Glomerular endothelial cell (primary cell): ENCODE results near the gene CSNK1D. TPM values are rescaled to one million over a fixed set of nuclear protein-coding genes. Genes with fewer than 3 reads are reported as not detected.

Experiments
- DNase-seq: peaks from one replicate; pipeline ENCODE4 v3.0.0-alpha.2; 2011; ENCODE audit warnings: low read depth, low spot score; ENCODE audit errors: extremely low read depth
- total RNA-seq: library from RNA; depleted of rRNA; stranded (reverse); fragments of >200 nt; gene quantifications from 2 replicates; pipeline ENCODE4 v1.2.3, GENCODE V29; 2015

CSNK1D gene
- total RNA-seq, 1 donor from 2014 or later, result 88.0 TPM

GRCh38 chr17:82230609-82231311 is 42.7 kb downstream of the CSNK1D start:
- DNase-seq, result no peak

GRCh38 chr17:82229698-82230608 is 43.5 kb downstream of the CSNK1D start:
- DNase-seq, result no peak

GRCh38 chr17:82228842-82229697 is 44.4 kb downstream of the CSNK1D start, which contains the start of gene SLC16A3:
TSS of gene SLC16A3 (plus strand) at chr17:82229042. CDS start at chr17:82236009, 6,967 bp downstream.
- no peak for DNase-seq

DNA sequence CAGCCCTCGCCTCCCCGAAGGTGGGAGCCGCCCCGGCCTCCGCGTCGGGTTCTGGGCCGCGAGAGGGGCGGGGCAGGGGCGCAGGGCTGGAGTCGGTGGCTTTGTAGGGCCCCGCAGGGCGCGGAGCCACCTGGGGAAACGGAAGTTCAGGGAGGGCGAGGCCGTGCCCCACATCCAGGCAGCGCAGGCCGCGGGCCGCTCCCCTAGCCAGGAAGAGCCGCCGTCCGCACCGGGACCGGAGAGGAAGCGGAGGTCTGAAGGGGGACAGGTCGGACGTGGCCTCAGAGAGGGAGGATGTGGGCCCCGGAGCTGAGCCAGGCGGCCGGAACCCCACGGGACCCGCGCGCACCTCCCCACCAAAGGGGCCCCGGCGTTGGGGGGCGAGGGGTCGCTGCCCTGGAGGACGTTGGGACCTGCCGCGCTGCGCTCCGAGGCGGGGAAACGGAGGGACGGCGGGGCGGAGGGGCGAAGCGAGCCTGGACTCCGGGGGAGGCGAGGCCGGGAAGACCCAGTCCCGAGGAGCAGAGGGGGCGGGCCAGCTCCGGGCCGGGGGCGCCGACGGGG is 45.1 kb downstream of the CSNK1D start:
- no peak for DNase-seq

- DNase-seq, result no peak
These were observed 45.7 kb downstream of the CSNK1D start for GRCh38 chr17:82227629-82228277.

DNA sequence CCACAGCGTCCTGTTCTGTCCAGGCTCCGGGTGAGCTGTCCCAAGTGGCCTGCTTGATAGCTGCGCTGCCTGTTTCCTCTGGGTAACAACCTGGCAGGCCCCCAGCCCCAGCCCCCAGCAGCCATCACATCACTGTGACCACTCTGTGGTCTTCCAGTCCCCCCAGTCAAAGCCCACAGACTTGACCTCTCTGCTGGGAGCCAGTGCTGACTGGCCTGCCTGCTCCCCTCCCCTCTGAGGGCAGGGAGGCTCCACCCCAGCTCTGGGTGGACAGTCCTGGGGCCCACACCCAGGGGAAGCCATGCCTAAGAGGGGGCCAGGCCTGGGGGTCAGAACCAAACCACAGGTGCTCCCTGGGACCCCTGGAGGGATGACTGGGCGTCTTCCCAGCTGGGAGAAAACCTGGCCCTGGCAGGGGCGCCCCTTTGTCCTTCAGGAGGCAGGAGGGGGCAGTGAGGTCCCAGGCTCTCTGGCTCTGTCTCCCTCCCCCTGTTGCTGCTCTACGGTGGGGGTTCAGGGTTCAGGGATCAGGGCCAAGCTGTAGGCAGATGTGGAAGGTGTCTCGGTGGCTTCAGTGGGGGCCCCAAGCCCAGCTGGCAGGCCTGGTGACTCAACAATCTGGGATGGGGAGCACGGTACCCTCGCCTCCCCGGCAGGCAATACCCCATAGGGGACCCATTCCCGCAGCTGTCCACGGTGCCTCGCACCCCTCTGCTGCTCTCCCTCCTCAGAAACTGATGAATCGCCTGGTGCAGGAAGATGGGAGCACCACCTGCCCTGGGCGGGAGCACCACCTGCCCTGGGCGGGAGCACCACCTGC is 46.5 kb downstream of the CSNK1D start:
- DNase-seq, result no peak

DNA sequence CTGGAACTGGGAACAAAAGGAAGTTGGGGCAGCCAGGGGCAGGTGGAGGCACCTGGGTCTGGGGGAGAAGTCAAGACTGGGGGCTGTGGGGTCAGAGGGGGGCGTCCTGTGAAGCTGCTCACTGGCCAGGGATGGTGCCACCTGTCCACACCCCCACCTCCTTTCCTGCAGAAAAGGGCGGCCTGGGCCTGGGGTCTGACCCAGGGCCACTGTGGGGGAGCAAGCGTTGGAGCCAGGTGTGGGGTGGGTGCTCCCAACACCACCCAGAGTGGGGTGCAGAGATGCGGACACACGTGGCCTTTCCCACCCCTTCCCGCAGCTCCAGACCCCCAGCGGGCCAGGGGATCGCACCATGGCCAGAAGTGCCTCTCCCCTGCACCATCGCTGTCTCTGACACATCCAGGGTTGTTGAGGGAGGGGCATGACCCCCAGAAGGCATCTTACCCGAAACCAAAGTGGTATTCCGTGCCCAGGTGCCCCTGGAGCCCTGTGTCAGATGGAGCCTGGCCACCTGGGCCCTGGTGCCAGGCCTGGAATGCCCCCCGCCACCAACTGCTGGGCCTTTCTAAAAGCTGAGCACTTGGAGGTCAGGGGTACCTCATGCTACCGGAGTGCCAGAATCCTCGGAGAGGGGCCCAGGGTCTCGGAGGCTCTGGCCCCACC is 47.2 kb downstream of the CSNK1D start:
- no peak for DNase-seq

- no peak for DNase-seq
These were observed 48.0 kb downstream of the CSNK1D start for GRCh38 chr17:82225368-82226029.

DNA sequence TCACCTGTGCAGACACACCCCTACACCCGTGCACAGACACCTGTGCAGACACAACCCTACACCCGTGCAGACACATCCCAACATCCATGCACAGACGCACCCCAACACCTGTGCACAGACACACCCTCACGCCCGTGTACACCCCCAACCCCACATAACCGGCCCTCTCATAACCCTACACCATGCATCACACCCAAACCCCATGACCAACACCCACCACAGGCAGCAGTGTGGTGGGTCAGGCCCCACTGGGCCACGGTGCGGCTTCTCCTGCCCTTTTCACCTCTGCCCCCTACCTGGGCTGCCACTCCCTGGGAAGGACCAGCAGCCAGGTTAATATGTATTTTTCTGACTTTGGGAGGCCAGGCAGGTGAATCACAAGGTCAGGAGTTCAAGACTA is 48.8 kb downstream of the CSNK1D start:
- no peak for DNase-seq

- no peak for DNase-seq
These were observed 50.0 kb downstream of the CSNK1D start for GRCh38 chr17:82223517-82223916.

DNA sequence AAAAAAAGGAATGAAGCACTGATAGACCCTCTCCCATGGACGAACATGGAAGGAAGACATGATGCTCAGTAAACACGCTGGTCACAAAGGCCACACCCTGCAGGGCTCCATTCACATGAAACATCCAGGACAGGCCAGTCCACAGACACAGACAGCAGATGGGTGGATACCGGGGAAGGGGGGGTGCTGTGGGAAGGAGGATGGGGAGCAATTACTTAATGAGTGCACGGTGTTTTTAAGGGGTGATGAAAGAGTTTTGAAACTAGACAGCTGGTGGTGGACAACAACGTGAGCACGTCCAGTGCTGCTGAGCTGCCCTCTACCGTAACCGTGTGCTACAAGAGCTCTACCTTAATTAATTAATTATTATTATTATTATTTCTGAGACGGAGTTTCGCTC is 50.7 kb downstream of the CSNK1D start:
- DNase-seq, result no peak

DNA sequence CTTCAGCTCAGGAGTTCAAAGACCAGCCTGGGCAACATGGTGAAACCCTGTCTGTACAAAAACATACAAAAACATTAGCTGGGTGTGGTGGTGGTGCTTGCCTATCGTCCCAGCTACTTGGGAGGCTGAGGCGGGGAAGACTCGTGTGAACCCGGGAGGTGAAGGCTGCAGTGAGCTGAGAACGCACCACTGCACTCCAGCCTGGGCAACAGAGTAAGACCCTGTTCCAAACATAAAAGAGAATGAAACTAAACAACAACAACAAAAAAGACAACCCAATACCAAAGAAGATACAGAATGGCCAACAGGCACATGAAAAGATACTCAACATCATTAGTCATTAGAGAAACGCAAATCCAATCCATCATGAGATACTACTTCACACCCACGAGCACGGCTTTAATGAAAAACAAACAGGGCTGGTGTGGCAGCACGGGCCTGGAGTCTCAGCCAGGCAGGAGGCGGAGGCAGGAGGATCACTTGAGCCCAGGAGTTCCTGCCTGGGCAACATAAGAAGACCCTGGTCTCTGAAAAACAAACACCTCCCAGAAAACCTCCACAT is 52.1 kb downstream of the CSNK1D start:
- no peak for DNase-seq

GRCh38 chr17:82219753-82220709 is 53.5 kb downstream of the CSNK1D start:
- no peak for DNase-seq

- no peak for DNase-seq
These were observed 54.4 kb downstream of the CSNK1D start for GRCh38 chr17:82219083-82219482.

- no peak for DNase-seq
These were observed 55.0 kb downstream of the CSNK1D start for GRCh38 chr17:82218349-82219075.
